ENCODE measurements around the gene PLK2.
A peak's percentile ranks its signal among the peaks of the same experiment; 100 is the strongest.

The PLK2 gene

GRCh38 chr5:58477760-58478376 lies 18.0 kb upstream of the PLK2 start:
- DNase-seq, result no peak

DNA sequence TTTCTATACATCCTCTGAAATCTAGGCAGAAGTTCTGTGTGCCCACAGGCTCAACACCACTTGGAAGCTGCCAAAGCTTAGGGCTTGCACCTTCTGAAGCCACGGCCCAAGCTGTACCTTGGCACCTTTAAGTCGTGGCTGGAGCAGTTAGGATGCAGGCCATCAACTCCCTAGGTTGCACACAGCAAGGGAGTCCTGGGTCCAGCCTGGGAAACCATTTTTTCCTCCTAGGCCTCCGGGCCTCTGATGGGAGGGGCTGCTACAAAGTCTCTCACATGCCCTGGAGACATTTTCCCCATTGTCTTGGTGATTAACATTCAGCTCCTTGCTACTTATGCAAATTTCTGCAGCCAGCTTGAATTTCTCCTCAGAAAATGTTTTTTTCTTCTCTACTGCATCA lies 15.5 kb upstream of the PLK2 start:
- DNase-seq, result no peak

- no peak for DNase-seq
These were observed 10.0 kb upstream of the PLK2 start for GRCh38 chr5:58469896-58470295.

DNA sequence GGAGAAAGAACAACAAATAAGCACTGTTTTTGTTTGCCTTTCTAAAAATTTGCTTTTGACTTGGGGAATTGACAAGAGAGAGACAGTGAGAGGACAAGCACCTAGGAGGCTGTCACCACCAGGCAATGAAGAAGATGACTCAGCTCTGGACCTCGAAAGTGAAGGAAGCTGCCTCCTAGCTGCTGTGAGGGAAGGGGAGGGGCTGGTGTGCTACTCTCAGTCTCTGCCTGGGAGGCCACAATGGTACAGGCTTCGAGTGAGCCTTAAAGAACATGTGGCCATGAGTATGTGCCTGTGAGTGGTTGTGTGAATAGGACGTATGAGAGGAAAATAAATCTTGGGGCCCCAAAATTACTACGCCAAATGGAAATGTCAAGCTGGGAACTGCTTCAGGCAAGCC lies 7.1 kb upstream of the PLK2 start:
- DNase-seq, result no peak

DNA sequence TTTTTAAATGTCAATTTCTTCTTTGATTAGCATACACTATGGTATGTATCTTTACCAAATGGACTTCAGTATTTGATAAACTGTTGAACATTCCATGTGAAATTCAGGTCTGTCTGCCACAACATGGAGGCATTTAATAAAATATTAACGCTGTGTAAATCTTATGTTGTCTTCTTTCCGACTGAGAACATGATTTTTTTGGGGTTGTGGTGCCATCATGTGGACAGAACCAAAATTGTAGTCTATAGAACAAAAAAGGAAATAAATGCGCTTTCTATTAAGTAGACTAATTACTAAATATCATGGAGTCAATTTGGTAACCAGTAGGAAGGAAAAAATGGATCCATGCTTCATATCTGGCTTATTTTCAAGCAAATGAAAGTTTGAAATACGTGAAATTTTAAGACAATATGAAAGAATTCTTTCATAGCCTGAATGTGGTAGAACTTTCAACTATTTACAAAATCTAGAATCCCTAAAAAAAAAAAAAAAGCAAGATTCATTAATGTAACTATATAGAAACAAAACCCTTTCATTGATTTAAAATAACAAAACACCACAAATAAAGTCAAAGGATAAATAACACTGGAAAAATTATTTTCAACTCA lies 2.8 kb upstream of the PLK2 start:
- DNase-seq, result peak; percentile 23

GRCh38 chr5:58462154-58462553 lies 2.3 kb upstream of the PLK2 start:
- DNase-seq, result no peak

GRCh38 chr5:58460732-58461286 lies 923 bp upstream of the PLK2 start:
- DNase-seq, result peak; percentile 83

GRCh38 chr5:58459146-58460001 lies 512 bp downstream of the PLK2 start:
- no peak for DNase-seq

DNA sequence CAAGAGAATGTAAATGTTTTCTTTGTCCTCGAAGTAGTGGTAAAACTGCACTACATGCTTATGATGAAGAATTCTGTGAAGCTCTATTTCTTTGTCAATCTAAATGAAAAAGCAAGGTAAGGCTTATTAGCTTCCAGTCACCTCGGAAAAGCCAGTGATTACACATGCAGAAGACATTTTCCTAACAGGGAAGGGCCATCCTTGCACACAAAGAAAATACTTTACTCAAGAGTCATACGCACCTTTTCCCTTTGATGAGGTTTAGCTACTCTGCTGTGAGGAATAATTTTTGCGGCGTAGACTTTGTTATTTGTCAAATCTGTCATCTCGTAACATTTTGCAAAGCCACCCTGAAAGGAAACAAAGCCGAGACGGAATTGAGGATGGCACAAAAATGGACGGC lies 1.1 kb downstream of the PLK2 start:
- DNase-seq, result no peak

DNA sequence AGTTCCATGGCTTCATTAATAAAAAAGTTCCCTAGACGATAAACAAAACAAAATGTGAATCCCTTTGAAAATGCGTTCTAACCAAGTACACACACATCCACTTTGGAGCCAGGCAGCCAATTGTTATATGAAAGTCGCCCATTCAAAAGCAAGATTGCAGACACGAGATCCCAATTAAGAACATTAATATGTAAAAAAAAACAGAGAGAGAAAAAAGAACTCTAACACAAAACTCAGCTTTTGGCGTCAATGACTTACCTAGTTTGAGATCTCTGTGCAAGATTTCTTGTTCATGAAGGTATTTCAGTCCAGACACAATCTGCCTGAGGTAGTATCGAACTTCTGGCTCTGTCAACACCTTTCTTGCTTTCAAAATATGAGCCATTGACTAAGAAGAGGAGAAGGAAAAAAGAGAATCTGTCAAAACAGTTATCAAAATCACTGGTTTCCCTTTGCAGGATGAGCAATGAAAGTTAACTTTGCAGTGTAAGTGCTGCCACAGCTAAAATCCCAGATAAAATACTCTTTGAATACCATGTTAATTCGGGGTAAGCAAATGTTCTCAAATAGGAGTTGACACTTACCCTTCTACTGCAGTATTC lies 1.6 kb downstream of the PLK2 start:
- DNase-seq, result no peak

DNA sequence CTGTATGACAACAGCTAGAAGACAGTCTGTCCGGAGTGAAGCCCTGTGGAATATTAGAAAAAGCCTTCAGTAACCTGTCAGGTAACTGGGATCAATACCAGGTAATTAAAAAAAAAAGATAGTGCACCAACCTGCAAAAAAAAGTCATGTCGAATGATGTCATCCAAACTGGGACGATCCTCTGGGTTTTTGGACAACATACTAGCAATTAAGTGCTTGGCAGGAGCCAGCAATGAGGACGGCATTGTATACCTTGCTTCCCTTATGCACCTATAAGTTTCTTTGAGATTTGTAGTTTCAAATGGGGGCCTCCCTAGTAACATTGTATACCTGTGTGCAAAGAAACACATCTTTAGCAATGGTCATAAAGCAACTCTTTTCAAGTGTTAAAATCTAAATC lies 2.8 kb downstream of the PLK2 start:
- DNase-seq, result no peak

GRCh38 chr5:58456486-58456885 lies 3.4 kb downstream of the PLK2 start:
- no peak for DNase-seq

DNA sequence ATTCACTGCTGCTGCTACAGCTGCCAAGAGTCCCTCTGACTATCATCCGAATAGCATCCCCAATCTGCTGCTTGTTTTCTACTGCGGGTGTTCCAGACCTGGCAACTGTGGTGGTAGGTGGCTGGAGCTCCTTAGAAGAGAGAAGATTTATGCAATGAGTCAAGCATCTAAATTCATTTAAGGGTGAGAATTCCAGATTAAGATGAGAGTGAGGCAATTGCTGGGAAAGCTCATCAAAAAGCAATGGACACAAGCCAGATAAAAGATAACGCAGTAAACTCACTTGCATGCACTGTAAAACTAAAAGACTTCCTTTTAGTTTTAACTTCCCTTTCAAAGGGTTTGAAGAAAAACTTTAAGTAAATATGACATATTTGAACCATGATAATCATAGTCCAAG lies 3.9 kb downstream of the PLK2 start:
- no peak for DNase-seq

DNA sequence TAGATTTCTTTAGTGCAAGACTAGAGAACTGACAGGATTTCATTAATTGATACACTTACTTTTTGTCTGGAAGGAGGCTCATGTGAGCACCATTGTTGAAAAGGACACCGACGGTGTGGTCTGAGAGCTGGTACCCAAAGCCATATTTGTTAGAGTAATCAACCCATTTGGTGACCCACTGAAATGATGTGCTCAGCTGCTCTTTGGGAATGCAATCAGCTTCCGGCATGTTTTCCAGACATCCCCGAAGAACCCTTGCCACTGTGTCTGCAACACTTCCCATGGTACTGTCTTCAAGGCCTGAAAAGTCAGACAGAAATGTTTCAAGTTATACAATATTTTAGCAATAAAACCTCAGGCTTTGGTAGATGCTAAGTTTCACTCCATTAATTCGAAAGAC lies 4.4 kb downstream of the PLK2 start:
- DNase-seq, result no peak

DNA sequence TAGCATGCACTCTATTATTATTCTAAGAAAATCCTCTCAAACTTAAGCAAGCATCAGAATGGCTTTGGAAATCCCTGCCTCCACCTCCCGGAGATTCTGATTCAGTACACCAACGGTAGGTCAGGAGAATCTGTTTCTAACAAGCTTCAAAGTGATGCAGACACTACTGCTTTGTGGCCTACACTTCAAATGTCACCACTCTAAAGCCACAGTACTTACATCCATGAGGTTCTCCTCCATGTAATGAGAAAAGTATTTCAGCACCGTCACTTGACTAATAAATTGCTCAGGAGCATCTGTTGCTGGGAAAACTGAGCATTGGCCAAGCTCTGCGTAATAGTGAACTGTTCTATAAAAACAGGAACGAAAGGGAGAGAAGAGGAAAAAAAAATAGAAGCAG lies 4.8 kb downstream of the PLK2 start:
- no peak for DNase-seq

DNA sequence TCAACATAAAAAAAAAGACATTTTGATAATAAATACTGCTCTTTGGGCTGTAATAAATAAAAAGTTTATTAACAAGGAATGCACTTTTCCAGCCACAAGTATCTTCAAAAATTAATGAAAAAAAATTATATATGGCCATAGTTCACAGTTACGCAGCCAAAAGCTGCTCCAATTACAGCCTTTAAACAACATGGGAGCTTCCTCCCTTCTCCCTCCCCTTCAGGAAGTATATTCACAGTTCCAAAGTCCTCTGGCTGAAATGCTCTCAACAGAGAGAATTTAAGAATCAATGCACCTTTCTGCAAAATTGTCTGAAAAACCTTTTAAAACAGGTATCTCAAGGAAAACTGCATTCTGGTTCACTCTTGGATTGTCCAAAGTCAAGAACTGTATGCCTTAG lies 5.9 kb downstream of the PLK2 start:
- DNase-seq, result no peak

GRCh38 chr5:58453306-58453705 lies 6.6 kb downstream of the PLK2 start:
- no peak for DNase-seq

DNA sequence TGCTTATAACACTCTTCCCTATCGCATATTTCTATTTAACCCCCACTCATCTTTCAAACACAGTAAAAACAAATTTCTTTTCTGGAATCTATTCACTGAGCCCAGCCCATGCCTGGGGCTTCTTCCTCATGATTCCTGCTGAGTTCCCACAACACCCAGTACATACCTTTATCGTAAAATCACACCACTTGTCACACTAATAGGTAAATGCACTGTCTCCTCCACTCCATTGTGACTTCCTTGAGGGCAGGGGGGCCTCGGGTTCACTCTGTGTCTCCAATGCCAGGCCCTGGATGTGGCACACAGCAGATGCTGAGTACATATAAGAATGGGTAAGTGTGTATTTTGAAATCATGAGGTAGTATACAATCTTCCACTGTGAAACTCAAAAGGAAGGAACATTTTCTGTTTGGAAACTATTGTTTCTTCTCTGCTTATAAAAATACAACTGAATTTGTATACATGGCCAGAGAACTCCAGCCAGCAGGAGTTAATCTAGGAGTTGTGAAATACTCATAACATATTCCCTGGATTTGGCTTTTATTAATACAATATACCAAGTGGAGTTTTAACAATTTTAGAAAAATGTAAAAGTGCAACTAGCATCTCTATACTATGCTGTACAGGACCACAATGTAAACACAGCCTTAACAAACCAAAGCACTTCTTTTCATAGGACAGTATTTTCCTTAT lies 7.2 kb downstream of the PLK2 start:
- DNase-seq, result no peak

- DNase-seq, result no peak
These were observed 7.9 kb downstream of the PLK2 start for GRCh38 chr5:58451732-58452565.

DNA sequence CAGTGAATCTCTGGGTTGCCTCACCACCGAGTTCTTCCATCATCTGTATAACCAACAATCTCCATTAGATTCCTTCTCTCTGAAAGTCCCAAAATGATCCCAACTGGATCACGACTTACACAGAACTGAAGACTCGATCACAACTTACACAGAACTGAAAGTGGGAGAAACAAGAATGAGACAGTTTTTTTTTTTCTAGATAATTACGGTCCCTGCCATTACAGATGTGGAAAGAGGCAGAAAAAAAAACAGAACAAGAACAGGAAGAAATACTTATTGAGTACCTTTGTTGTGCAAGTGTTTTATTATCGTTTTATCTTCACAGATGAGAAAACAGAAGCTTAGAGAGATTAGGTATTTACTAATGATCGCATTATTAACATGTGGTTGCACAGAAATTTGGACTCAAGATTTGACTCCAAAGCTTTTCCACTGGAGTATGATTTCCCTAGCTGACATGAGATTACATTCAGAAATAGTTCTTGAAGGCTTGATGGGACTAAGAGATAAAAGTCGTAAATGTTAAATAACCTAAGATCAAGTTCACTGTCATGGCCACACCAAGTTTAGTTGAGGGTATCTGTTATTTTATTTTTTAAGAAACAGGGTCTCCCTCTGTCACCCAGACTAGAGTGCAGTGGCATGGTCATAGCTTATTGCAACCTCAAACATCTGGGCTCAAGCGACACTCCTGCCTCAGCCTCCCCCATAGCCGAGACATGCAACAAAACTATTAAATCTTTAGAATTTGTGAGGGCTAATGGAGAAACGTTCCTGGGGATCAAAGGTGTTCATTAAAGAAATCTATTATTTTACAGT lies 8.9 kb downstream of the PLK2 start:
- no peak for DNase-seq

DNA sequence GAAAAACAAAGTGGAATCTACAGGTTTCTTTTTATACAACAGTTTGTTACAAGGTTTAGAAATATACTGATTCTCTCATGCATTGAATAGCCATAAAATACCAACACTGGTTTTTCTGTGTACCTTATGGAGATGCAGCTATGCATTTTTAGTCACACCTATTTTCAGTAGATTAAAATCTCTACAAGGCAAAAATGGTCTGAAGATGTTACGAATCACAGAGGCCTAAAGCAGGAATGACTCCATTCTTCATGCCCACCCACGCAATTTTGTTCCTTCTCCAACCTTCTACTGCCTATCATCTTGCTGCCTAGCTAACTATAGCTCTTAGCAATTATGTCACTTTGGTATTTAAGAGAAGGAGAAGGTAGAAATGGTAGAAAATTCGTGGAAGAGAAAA lies 9.9 kb downstream of the PLK2 start:
- no peak for DNase-seq
